H1 (cell line): ENCODE measurements around the gene CNNM2. TPM values are rescaled to one million over a fixed set of nuclear protein-coding genes. Genes with fewer than 3 reads are reported as not detected.

ENCODE experiments used
- CTCF ChIP-seq, 3 experiments: IDR thresholded peaks; 1 replicate in 2 of 3; 2 replicates in 1 of 3; pipeline versions ENCODE4 v1.5.1 to v1.6.1; 2011; ENCODE audit warnings: low read length in 3 of 3, mild to moderate bottlenecking in 3 of 3, inconsistent platforms in 2 of 3, low read depth in 1 of 3, moderate library complexity in 1 of 3; ENCODE audit not compliant: insufficient read depth in 1 of 3; ENCODE audit errors: control extremely low read depth in 1 of 3
- HDAC2 ChIP-seq, 2 experiments: fragments of 300-600 bp in 1 of 2; sonication (generic) in 1 of 2; IDR thresholded peaks; 2 replicates each; pipeline ENCODE4 v1.6.1; 2011 to 2012; ENCODE audit warnings: low read depth in 2 of 2, low read length in 2 of 2, mild to moderate bottlenecking in 2 of 2, moderate library complexity in 2 of 2, borderline replicate concordance in 1 of 2, inconsistent platforms in 1 of 2
- NRF1 ChIP-seq: IDR thresholded peaks from 2 replicates; pipeline ENCODE4 v1.6.1; 2011; ENCODE audit warnings: mild to moderate bottlenecking, low read depth, low read length, improper control_type of control experiment
- SIN3A ChIP-seq, 2 experiments: IDR thresholded peaks in 1 of 2; conservative IDR thresholded peaks in 1 of 2; 2 replicates each; pipeline ENCODE4 v1.6.1; 2011 to 2012; ENCODE audit warnings: low read length in 2 of 2, improper control_type of control experiment in 1 of 2, low read depth in 1 of 2, mild to moderate bottlenecking in 1 of 2
- TEAD4 ChIP-seq: IDR thresholded peaks from 2 replicates; pipeline ENCODE4 v1.6.1; 2012; ENCODE audit warnings: low read depth, low read length, inconsistent platforms, mixed read lengths
- polyA plus RNA-seq, 7 experiments: library from polyadenylated mRNA; depleted of rRNA in 3 of 7; stranded (reverse) in 5 of 7; unstranded in 2 of 7; fragments of >200 nt in 5 of 7; fragments of 200-250 nt in 2 of 7; gene quantifications; 1 replicate in 5 of 7; 2 replicates in 1 of 7; 4 replicates in 1 of 7; pipeline versions ENCODE4 v1.2.1 to v1.2.3, GENCODE V29; 2011 to 2013; ENCODE audit warnings: missing spikeins in 2 of 7, mixed read lengths in 2 of 7
- total RNA-seq: library from RNA; stranded (reverse); fragmentation: NEBNext Ultra II Directional; extraction: Animal tissue kit (Norgen Biotek cat#: 25700); gene quantifications from 2 replicates; pipeline ENCODE4 v1.2.1, GENCODE V29; 2021

The CNNM2 gene
- total and polyA plus RNA-seq, 2 of the 8 experiments (the other 6 are each of a cell fraction or from before 2014, with no cell fraction given): 7.3 to 23.6 TPM

- TF ChIP-seq SIN3A (conservative IDR thresholded peaks at IDR 0.05 in 1 of 2, IDR thresholded peaks at IDR 0.05 in 1 of 2; ENCODE audit: low read depth in 1 of 2, low read length in 2 of 2): no peak
- no peak for TF ChIP-seq CTCF (IDR thresholded peaks at IDR 0.05; ENCODE audit: control extremely low read depth in 1 of 3, insufficient read depth in 1 of 3, low read depth in 1 of 3, low read length in 3 of 3)
- no peak for TF ChIP-seq HDAC2 (IDR thresholded peaks at IDR 0.05; ENCODE audit: borderline replicate concordance in 1 of 2, low read depth in 2 of 2, low read length in 2 of 2)
- no peak for TF ChIP-seq TEAD4
- TF ChIP-seq NRF1: no peak
Measured at GRCh38 chr10:102935505-102935904, 17.4 kb downstream of the CNNM2 start (continued).
